Embryonic facial prominence (tissue), 1 donor: Measurements from ENCODE around the gene AIF1L.

Experiments used
- DNase-seq: peaks from one replicate; pipeline ENCODE4 v3.0.0-alpha.2; 2016; ENCODE audit errors: extremely low spot score

AIF1L gene

DNA sequence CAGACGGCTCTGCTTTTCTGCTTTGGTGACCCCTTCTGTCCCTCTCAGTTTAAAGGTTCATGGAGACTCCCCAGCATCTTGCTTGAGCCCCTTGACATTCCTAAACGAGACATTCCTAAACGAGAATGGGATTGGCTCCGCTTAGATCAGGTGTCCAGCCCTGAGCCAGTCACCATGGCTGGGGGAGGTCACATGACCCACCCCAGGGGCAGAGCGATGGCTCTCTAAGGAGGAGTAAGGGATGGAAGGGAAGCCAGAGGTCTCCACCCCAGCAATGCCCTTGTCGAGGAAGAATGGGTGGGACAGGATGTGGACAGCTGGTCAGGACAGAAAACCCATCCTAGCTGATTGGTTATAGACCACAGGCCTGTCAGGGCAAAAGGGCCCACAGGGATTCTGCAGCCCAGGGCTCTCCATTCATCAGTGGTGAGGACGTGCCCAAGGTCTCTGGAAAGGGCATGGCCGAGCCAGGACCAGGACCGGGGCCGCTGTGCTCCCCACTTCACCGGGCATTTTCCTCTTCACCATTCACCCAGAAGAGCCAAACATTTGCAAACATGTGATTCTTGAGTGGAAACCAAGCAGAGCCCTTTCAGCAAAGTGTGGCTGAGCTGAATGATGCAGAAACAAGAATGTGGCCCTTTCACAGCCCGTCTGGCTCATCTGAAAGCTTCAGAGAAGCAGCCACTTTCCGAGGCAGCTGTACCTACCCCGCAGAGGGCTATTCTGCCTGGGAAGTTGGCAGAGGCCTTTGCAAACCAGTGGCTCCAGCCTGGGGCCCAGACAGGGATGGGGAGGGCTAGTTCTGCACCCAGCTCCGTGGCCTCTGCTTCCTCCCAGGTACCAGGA is 19.8 kb upstream of the AIF1L start:
- no peak for DNase-seq

DNA sequence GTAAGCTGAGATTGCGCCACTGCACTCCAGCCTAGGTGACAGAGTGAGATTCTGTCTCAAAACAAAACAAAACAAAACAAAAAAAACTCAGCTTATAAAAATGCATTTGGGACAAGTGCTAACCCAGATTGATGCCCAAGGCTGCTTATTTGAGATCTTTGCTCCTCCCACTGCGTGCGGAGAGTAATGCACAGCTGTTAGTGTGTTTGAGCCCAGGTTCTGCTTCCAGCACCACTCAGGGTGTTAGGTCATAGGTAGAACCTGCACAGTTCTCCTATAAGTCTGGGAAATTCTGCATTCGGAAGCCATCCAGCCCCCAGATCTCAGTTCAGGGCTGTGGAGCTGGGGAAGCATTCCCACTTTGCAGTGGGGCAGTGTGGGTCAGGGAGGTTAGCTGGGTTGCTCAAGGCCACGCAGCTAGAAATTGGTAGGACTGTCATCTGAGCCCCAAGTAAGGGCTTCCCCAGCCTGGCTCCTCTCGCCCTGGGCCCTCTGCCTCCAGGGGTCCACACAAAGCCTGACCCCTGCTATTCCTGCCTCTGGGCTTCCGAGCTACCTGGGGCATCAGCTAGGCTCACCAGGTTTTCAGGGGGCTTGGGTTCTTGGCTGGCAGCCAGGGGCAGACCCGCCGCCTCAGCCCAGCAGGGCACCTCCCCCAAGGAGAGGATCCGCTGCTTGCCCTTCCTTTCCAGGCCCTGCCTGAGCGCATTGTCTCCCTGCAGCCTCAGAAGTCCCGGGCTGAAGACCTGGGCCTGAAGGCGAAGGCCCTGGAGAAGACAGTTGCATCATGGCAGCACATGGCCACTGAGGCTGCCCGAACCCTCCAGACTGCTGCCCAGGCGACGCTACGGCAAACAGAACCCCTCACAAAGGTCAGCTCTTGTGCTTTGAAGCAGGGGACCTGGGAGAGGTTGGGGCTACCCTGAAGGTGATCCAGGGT is 17.6 kb upstream of the AIF1L start:
- DNase-seq: no peak

DNA sequence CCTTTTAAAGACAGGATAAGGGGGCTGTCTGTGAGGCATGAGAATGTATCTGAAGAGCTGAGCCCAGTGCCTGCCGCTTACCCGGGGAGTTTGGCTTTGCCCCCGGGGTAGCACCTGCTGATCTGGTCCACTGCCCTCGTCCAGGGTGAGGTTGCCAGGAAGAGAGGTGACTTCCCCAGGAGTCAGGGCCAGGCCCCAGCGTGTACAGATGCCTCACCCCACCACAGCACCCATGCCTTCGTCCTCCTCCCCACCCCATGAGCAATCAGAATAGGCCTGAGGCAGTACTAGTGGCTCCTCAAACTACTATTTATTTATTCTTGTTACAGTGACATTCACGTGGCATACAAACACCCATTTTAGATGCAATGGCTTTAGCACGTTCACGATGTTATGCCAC is 15.7 kb upstream of the AIF1L start:
- no peak for DNase-seq

DNA sequence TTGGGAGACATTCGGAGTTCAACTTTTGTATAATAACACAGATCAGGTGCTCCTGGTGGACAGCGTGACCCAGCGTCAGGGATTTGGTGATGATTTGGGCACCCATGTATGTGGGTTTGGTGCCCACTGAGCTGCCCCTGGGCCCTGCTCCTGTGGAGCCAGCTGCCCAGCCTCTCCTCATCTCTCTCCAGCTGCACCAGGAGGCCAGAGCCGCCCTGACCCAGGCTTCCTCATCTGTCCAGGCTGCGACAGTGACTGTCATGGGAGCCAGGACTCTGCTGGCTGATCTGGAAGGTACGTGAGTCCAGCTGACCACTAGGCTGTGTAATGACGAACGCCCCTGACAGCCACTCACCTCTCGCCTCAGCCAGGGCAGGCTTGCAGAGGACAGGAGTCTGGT is 14.5 kb upstream of the AIF1L start:
- DNase-seq: no peak

DNA sequence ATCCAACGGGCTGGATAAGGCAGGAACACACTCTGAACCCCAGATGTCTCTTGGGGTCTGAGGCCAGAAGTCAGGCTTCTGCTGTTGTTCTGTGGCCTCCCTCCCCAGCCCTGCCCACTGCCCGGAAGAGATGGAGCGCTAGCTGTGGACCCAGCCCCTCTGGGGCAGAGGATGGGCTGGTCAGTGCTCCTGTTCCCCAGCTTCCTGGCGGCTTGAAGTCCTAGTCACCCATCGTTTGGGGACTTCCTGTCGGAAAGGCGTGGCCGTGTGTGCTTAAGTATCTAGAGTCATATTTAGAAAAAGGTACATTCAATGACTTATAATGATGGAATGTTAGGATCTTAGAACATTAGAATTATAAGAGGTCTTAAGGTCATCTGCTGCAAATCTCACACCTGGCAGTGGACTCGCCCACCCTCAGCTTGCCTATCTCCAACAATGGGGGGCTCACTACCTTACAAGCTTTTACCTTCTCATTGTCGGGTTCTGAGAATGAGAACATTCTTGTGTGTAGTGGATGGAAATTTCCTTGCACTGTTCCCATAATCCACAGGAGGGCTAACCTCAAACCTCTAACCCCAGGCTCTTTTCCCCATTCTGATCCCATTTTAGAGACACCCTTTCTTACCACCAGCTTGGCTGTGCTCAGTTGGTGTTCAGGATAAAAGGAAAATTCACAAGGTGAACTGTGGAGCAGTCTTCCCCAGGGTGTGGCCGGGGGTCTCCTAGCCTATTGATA is 13.4 kb upstream of the AIF1L start:
- no peak for DNase-seq

DNA sequence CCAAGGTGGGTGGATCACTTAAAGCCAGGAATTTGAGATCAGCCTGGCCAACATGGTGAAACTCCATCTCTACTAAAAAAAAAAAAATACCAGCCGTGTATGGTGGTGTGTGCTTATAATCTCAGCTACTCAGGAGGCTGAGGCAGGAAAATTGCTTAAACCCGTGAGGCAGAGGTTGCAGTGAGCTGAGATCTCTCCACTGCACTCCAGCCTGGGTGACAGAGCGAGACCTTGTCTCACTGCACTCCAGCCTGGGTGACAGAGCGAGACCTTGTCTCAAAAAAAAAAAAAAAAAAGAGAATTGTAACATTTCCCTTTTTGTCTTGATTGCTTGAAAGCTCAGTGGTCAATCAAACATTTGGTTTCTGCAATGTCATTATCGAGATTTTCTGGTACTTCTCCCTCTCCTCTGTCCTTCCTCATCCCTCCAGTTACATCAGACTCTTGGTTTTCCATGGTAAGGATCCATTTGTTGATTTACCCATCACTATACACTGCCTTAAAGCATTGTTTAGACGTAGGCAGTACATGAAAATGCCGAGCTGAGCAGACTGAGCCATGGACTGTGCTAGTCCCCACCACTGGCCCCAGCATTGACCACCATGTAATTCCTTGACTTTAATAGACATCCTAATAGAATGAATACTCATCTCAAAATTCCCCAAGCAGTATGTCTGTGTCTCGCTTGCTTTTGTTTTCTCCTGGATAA is 11.5 kb upstream of the AIF1L start:
- no peak for DNase-seq

DNA sequence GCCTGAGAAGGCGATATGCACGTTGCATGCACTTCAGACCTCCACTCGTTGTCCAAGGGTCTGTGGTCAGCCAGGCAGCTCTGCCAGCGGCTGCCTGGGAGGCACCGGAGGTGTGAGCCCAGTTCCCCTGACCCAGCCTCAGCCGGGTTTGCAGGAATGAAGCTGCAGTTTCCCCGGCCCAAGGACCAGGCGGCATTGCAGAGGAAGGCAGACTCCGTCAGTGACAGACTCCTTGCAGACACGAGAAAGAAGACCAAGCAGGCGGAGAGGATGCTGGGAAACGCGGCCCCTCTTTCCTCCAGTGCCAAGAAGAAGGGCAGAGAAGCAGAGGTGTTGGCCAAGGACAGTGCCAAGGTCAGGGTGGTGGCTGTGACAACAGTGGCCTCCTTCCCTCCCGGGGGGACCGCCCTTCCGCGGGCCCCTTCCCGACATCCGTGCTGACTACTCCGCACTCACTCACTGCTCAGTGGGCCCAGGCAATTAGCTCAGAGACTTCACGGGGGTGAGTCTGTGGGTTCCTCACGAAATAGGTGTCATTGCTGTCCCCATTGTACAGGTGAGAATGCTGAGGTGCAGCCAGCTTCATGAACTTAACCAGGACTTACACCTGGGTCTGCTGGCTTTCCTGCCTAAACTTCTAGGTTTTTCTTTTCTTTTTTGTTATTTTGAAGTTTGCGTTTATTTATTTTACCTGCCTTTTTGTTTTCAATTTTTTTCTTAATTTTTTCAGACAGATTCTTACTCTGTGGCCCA is 10.8 kb upstream of the AIF1L start:
- no peak for DNase-seq

DNA sequence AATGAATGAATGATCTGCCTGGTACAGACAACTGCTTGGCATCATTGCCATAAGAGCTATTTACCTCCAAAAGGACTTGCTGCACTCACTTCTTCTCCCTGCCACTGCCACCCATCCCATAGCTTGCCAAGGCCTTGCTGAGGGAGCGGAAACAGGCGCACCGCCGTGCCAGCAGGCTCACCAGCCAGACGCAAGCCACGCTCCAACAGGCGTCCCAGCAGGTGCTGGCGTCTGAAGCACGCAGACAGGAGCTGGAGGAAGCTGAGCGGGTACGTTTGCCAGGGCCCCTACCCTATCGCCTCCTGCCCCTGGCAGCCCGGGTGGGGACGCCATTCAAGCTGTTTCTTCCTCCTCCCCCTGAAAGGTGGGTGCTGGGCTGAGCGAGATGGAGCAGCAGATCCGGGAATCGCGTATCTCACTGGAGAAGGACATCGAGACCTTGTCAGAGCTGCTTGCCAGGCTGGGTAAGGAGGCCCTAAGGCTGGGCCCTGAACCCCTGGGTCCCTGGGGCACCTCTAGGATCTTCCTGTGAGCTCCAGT is 8.9 kb upstream of the AIF1L start:
- DNase-seq: no peak

DNA sequence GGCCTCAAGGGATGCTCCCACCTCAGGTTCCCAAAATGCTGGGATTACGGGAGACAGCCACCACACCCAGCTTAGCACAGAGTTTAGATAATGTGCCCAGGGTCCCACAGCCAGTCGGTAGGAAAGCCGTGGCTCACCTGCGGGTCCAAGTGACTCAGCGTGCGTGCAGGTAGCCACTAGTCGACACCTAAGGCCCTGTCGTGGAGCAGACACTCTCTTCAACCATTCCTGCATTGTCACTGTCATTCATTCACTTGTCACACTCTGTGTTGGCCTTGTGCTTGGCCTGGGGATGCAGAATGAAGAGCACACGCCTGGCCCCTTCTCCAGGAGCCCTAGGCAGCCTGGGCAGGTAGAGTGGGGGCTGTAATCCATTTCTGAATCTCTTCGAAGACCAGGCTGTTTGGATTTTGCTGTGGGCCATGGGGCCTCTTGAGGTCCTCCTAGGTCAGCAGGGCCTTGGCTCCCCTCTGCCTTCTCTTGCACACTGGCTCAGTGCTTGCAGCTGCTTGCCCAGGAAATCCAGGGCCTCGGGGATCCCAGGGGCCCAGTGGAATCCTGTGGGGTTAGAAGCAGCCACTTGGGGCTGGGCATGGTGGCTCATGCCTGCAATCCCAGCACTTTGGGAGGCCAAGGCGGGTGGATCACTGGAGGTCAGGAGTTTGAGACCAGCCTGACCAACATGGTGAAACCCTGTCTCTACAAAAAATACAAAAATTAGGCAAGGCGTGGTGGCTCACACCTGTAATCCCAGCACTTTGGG is 6.1 kb upstream of the AIF1L start:
- DNase-seq: no peak

DNA sequence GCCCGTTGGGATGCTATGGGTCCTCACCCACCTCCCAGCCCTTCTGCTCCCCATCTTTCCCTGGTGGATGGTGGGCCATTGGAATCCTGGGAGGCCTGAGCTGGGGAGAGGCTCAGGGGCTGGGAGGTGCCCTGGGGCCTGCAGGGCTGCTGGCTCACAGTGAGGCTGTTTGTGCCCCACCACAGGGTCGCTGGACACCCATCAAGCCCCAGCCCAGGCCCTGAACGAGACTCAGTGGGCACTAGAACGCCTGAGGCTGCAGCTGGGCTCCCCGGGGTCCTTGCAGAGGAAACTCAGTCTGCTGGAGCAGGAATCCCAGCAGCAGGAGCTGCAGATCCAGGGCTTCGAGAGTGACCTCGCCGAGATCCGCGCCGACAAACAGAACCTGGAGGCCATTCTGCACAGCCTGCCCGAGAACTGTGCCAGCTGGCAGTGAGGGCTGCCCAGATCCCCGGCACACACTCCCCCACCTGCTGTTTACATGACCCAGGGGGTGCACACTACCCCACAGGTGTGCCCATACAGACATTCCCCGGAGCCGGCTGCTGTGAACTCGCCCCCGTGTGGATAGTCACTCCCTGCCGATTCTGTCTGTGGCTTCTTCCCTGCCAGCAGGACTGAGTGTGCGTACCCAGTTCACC is 4.9 kb upstream of the AIF1L start:
- no peak for DNase-seq

DNA sequence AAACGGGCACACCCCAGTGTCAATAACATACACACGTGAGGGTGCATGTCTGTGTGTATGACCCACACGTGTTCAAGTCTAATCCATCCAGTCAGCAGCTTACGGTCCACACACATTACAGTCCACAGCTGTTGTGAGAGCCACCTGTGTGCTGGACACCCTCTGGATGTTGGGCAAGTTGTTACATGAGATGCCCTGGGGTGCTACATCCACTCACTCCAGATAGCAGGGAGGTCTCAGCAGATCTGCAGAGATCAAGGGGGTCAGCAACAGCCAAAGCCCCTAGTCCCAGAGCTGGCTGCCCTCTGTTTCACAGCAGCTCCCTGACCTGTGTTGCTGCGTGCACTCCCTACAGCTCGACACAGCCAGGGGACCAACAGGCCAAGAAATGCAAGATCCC is 4.3 kb upstream of the AIF1L start:
- no peak for DNase-seq

DNA sequence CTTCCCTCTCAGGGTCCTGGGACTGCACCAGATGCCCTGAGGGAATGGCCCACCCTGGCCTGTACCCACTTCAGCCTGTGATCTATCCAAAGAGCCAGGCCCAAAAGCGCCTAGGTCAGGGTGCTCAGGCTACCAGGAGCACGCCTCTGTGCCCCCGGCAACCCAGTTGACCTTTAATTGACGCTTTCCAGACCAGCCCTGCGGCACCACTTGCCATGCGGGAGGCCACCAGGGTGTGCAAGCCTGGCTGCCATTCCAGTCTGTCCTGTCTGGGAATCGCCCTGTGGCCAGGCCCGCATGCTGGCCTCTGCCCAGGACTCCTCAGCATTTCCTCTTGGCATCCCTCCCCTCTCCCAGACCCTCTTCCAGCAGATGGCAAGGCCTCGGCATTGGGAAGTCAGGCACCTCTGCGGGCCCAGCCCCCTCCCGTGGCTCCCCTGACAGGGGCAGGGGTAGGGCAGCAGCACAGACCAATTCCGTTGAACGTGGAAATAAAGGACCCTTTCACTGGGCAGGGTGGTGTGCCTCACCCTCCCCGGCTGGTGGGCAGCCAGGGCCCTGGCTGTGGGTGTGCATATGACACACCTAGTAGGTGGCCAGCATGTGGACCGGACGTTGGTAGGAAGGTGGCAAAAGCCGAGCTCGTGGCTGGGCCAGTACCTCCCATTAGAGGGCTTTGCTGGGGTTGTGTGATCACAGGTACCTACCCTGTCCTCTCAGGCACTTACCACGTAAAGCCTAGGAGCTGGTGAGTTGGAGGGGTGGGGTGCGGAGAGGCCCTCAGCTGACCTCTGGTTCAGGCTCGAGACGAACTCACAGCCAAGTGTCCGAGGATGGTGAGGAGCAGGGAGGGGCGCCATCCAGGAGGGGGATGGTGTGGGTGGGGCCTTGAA is 3.5 kb upstream of the AIF1L start:
- DNase-seq: no peak

DNA sequence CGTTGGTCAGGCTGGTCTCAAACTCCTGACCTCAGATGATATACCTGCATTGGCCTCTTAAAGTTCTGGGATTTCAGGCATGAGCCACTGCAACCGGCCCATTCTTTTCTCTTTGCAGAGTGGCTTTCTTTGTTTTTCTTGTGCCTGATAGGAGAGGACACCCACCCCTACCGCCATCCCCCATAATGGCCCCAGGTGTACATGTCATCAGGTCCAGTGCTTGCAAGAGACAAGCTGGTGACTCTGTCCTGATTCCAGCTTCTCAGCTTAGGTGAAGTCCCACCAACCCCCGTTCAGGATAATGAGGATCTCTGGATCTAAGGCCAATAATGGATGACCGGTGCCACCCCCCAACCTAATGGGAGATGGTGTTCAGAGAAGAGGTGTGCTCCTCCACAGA is 2.3 kb upstream of the AIF1L start:
- no peak for DNase-seq

DNA sequence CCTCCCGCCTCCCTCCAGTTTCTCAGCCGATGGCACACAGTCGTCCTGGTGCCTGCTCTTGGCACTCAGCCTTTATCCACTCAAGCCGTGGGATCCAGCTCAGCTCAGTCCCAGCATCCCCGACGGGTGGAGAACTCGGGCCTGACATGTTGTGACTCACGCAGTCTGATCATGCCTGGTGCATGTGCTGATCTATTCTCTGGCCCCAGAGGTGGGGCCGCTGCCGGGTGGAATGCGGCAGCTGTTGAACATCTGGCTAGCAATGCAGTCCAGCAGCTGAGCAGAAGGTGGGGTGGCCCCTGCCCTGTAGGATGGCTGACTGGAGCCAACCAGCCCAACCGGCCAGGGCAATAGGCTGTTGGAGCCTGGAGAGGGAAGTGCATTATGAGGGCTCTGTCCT is 1.7 kb upstream of the AIF1L start:
- DNase-seq: no peak

DNA sequence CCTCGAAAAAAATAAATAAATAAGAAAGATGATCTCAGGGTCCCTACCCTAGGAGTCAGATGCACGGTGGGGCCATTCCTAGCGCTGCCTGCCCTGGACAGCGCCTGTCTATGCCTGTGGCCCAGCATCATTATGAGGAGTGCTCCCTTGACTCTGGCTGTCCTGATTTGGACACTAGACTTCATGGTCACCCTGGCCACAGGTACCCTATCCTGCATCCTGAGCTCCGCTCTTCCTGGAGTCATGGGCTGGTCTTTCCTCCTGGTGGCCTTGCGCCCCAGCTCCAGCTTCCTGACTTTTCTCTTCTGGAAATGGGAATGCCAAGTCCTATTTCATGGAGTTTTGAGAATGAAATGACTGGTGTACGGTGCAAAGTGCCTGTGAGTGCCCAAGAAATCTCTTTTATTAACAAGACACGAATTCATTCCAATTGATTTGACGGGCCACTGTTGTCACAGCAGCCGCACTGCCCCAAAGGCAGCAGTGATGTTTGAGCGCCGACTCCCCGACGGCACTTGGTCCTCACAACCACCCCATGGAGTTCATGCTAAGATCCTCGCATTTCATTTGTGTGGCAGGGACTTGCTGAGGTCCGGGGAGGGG is 564 bp upstream of the AIF1L start:
- no peak for DNase-seq

DNA sequence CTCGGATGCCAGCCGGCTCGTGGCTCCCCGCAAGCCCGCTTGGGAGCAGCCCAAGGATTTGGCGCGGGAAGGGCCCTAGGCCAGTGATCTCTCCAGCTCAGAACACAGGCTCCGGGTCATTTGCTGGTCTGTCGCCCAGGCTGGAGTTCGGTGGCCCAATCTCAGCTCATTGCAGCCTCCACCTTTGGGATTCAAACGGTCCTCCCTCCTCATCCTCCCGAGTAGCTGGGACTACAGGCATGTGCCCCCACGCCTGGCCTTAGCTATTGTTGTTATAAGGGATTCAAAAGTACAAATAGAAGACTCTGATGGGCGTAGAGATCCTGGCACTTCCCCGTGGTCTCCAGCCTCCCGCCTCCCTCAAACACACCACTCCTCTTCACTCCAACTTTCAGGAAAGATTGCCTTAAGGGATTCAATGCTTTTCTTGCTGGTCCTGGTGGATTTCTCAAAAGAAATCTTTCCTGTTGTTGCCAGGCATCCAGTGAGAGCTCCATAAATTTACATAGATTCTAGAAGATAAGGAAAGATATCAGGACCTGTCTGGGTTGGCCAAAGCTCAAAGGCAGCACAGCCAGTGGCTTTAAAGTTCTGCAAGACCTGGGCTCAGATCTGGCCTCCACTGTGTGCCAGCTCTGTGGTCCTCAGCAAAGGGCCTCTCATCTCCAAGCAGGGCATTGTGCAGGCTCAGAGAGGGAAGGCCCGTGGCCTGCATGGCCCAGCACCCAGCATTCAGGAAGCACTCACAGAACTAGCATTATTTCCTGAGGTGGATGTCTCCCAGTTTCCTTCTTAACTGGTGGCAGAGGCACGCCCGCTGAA is 1.0 kb downstream of the AIF1L start:
- DNase-seq: no peak

DNA sequence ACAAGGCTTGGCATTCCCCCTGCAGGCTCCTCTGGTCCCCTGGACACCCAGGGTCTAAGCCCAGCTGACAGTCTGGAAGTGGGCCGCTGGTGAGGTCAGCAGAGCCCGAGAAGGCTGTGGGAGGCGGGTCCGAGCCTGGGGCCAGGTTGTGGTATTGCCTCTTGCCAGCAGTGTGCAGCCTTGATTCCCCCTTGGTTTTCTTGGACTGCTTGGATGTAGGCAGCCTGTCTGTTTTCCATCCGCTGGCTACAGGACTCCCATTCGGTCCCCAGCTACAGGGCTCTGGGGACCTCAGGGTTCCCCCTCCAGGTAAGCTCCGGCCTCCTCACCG is 1.6 kb downstream of the AIF1L start:
- DNase-seq: no peak
